Neuronal stem cell (in vitro differentiated cells): ENCODE results near the gene DOK1.

Experiments used
- DNase-seq: peaks from one replicate; pipeline ENCODE4 v3.0.0-alpha.2; 2013; ENCODE audit warnings: low spot score
- H2AFZ ChIP-seq: one replicate; pipeline ENCODE4 v1.6.1; 2013; ENCODE audit warnings: mild to moderate bottlenecking, low read length, inconsistent platforms
- H2AK5ac ChIP-seq: 2 replicates; pipeline ENCODE4 v1.6.1; 2013; ENCODE audit warnings: low read depth, mild to moderate bottlenecking, inconsistent platforms, low read length, moderate library complexity, mixed read lengths
- H2BK120ac ChIP-seq: 2 replicates; pipeline ENCODE4 v1.6.1; 2013; ENCODE audit warnings: low read depth, mild to moderate bottlenecking, inconsistent platforms, low read length, moderate library complexity, mixed read lengths
- H2BK12ac ChIP-seq: one replicate; pipeline ENCODE4 v1.6.1; 2013; ENCODE audit warnings: low read length, inconsistent platforms
- H2BK15ac ChIP-seq: 2 replicates; pipeline ENCODE4 v1.6.1; 2013; ENCODE audit warnings: mild to moderate bottlenecking, low read length, inconsistent platforms, mixed read lengths
- H2BK5ac ChIP-seq: one replicate; pipeline ENCODE4 v1.6.1; 2013; ENCODE audit warnings: inconsistent platforms, mild to moderate bottlenecking, low read length, moderate library complexity
- H3K14ac ChIP-seq: one replicate; pipeline ENCODE4 v1.6.1; 2013; ENCODE audit warnings: low read length, inconsistent platforms
- H3K18ac ChIP-seq: 2 replicates; pipeline ENCODE4 v1.6.1; 2013; ENCODE audit warnings: low read length, inconsistent platforms
- H3K23ac ChIP-seq: 2 replicates; pipeline ENCODE4 v1.6.1; 2013; ENCODE audit warnings: low read depth, mild to moderate bottlenecking, mixed read lengths, low read length, inconsistent platforms; ENCODE audit not compliant: poor library complexity
- H3K27ac ChIP-seq: replicated peaks from 3 replicates; pipeline ENCODE4 v1.5.1; 2013; ENCODE audit warnings: low read length, inconsistent platforms
- H3K27me3 ChIP-seq, 3 experiments: 2 replicates each; pipeline ENCODE4 v1.6.1; 2013; ENCODE audit warnings: low read length in 3 of 3, mild to moderate bottlenecking in 2 of 3, inconsistent platforms in 1 of 3, low read depth in 1 of 3, mixed read lengths in 1 of 3, moderate library complexity in 1 of 3; ENCODE audit not compliant: control insufficient read depth in 3 of 3, insufficient read depth in 3 of 3
- H3K36me3 ChIP-seq, 2 donors: replicated peaks in 1 of 2; 2 replicates each; pipeline ENCODE4 v1.6.1; 2013; ENCODE audit warnings: low read length in 2 of 2; ENCODE audit not compliant: control insufficient read depth in 2 of 2, insufficient read depth in 2 of 2
- H3K4ac ChIP-seq: 2 replicates; pipeline ENCODE4 v1.6.1; 2013; ENCODE audit warnings: inconsistent platforms, mild to moderate bottlenecking, low read length, moderate library complexity
- H3K4me1 ChIP-seq, 2 donors: 1 replicate in 1 of 2; 2 replicates in 1 of 2; pipeline ENCODE4 v1.6.1; 2013; ENCODE audit warnings: low read length in 2 of 2, low read depth in 1 of 2; ENCODE audit not compliant: control insufficient read depth in 2 of 2, insufficient read depth in 1 of 2
- H3K4me2 ChIP-seq: one replicate; pipeline ENCODE4 v1.6.1; 2013; ENCODE audit warnings: mild to moderate bottlenecking, low read length, inconsistent platforms; ENCODE audit not compliant: insufficient read depth, poor library complexity, severe bottlenecking
- H3K4me3 ChIP-seq, 2 donors: 2 replicates each; pipeline ENCODE4 v1.5.1; 2013; ENCODE audit warnings: low read length in 2 of 2, mild to moderate bottlenecking in 2 of 2, inconsistent platforms in 1 of 2, moderate library complexity in 1 of 2
- H3K79me1 ChIP-seq: one replicate; pipeline ENCODE4 v1.6.1; 2013; ENCODE audit warnings: low read depth, mild to moderate bottlenecking, inconsistent platforms, low read length, moderate library complexity
- H3K9ac ChIP-seq: one replicate; pipeline ENCODE4 v1.6.1; 2013; ENCODE audit warnings: mild to moderate bottlenecking, low read depth, low read length, inconsistent platforms; ENCODE audit not compliant: poor library complexity
- H3K9me3 ChIP-seq, 2 donors: replicated peaks in 1 of 2; 2 replicates each; pipeline versions ENCODE3 to v1.6.1; 2013; ENCODE audit warnings: low read length in 2 of 2, mild to moderate bottlenecking in 2 of 2, inconsistent platforms in 1 of 2, low read depth in 1 of 2, mixed read lengths in 1 of 2, moderate library complexity in 1 of 2; ENCODE audit not compliant: control insufficient read depth in 2 of 2, insufficient read depth in 1 of 2
- H4K8ac ChIP-seq: one replicate; pipeline ENCODE4 v1.6.1; 2013; ENCODE audit warnings: low read depth, mild to moderate bottlenecking, inconsistent platforms, low read length, moderate library complexity
- H4K91ac ChIP-seq: one replicate; pipeline ENCODE4 v1.6.1; 2013; ENCODE audit warnings: low read length, low read depth, mild to moderate bottlenecking, inconsistent platforms; ENCODE audit not compliant: poor library complexity
- WGBS, 2 donors: extraction: QIAGEN DNeasy Blood & Tissue Kit; methylation state at CpG; one replicate each; pipeline ENCODE4 v1.1.7; 2013; ENCODE audit warnings: missing lambda C conversion rate in 2 of 2, mixed read lengths in 1 of 2; ENCODE audit not compliant: insufficient read length in 2 of 2, insufficient replicate concordance in 1 of 2; ENCODE audit errors: extremely low coverage in 2 of 2; 5-methylcytosine and 5-hydroxymethylcytosine counted together

The DOK1 gene

DNA sequence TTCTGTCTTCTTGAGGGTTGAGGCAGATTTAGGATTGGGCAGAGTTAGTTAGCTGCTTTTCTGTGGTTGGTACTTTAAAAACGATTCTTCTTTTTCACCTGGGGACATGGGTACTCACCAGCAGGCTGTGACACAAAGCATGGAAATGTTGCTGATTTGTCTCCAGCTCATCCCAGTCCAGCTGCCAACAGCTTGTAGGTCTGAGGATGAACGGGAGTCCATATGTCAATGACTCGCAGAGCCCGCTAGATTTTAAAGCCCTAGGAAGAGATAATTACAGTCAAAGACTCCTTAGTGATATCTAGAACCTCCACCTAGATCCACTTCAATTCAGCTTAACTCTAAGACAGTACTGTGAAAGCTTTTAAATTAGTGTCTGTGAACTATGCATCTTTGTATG lies 20.8 kb downstream of the DOK1 start:
- DNase-seq: no peak
- no peak overlapping the region for H3K23ac ChIP-seq
- no peak overlapping the region for H4K8ac ChIP-seq
- no peak overlapping the region for H2BK120ac ChIP-seq
- no peaks in the 10 kb centered on the region for H3K79me1 ChIP-seq
- no peak overlapping the region for H2BK5ac ChIP-seq
- H3K14ac ChIP-seq: no peak overlapping the region
- H3K4me1 ChIP-seq: no peaks in the 10 kb centered on the region
- H3K27ac ChIP-seq: no peak overlapping the region
- H3K4me2 ChIP-seq: no peak overlapping the region
- WGBS, 2 donors: no CpG with 5 or more reads among the region's 4 CpGs
- H3K27me3 ChIP-seq: peaks cover 0 to 43% (median 0%) of the 10 kb centered on the region in 3 experiments
- H3K4me3 ChIP-seq: no peak overlapping the region
- H4K91ac ChIP-seq: no peak overlapping the region
- no peak overlapping the region for H2AFZ ChIP-seq
- no peak overlapping the region for H3K9ac ChIP-seq
- H3K4ac ChIP-seq: no peak overlapping the region
- no peaks in the 10 kb centered on the region for H3K9me3 ChIP-seq
- no peaks in the 10 kb centered on the region for H3K36me3 ChIP-seq
- H3K18ac ChIP-seq: no peak overlapping the region
- H2BK12ac ChIP-seq: no peak overlapping the region
- H2BK15ac ChIP-seq: no peak overlapping the region
- H2AK5ac ChIP-seq: no peak overlapping the region

DNA sequence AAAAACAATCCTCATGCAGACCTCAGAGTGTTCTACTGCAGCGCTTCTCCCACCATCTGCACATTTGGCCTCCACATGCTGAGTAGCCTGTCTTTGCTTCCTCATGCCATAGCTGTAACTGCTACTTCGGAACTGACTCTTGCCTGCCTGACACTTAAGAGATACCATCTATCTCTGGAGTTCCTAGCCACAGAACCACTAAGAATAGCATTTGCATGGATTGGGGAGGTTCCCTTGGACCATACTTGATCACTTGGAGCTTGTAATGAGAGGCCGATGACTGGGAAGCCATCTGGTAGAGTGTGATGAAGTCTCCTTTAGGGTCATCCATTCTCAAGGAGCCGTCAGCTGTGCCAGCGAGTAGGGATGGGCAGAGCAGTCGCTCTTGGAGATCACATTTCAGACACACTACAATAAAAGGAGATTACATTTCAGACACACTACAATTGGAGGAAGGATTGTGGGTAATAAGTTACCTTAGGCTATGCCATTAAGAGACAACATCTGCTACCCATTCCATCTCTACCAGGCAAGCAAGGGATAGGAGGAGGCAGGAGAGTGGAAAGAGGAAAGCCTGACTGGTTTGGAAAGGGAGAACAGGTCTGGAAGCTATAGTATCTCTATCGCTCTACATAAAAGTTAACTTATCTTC lies 21.8 kb downstream of the DOK1 start:
- no CpG with 5 or more reads among the region's 7 CpGs for WGBS, 2 donors
- Histone ChIP-seq H3K18ac (no peak overlapping the region), H2BK15ac (no peak overlapping the region), H3K4me3 (no peak overlapping the region), H3K4ac (no peak overlapping the region), H3K23ac (no peak overlapping the region), H3K27me3 (peaks cover 0 to 43% (median 0%) of the 10 kb centered on the region in 3 experiments), H3K4me1 (no peaks in the 10 kb centered on the region), H4K91ac (no peak overlapping the region), H2AK5ac (no peak overlapping the region), H2BK5ac (no peak overlapping the region), H3K36me3 (no peaks in the 10 kb centered on the region), H3K14ac (no peak overlapping the region), H3K79me1 (no peaks in the 10 kb centered on the region), H2AFZ (no peak overlapping the region), H2BK120ac (no peak overlapping the region), H3K9ac (no peak overlapping the region), H4K8ac (no peak overlapping the region), H3K4me2 (no peak overlapping the region), H2BK12ac (no peak overlapping the region), H3K27ac (no peak overlapping the region), H3K9me3 (no peaks in the 10 kb centered on the region)
- no peak for DNase-seq

GRCh38 chr2:74576863-74577229 lies 22.3 kb downstream of the DOK1 start:
- H3K9me3 ChIP-seq: no peaks in the 10 kb centered on the region
- whole genome bisulfite sequencing, 2 donors: no CpG with 5 or more reads among the region's 1 CpG
- no peaks in the 10 kb centered on the region for H3K4me1 ChIP-seq
- H2AFZ ChIP-seq: peak overlapping the region; percentile 78
- H3K4ac ChIP-seq: no peak overlapping the region
- H3K79me1 ChIP-seq: no peaks in the 10 kb centered on the region
- no peak overlapping the region for H3K27ac ChIP-seq
- H3K9ac ChIP-seq: no peak overlapping the region
- no peaks in the 10 kb centered on the region for H3K36me3 ChIP-seq
- no peak overlapping the region for H2BK120ac ChIP-seq
- no peak overlapping the region for H3K4me2 ChIP-seq
- no peak overlapping the region for H2AK5ac ChIP-seq
- no peak for DNase-seq
- no peak overlapping the region for H4K8ac ChIP-seq
- no peak overlapping the region for H3K4me3 ChIP-seq
- H4K91ac ChIP-seq: no peak overlapping the region
- H2BK5ac ChIP-seq: no peak overlapping the region
- no peak overlapping the region for H2BK15ac ChIP-seq
- H2BK12ac ChIP-seq: no peak overlapping the region
- H3K18ac ChIP-seq: no peak overlapping the region
- H3K27me3 ChIP-seq: peaks cover 0 to 45% (median 0%) of the 10 kb centered on the region in 3 experiments
- H3K14ac ChIP-seq: no peak overlapping the region
- H3K23ac ChIP-seq: no peak overlapping the region

- Histone ChIP-seq H3K4ac (no peak overlapping the region), H3K27ac (no peak overlapping the region)
These were observed 22.9 kb downstream of the DOK1 start for GRCh38 chr2:74577448-74577847.

More at GRCh38 chr2:74577448-74577847, 22.9 kb downstream of the DOK1 start:
- H3K23ac ChIP-seq: no peak overlapping the region
- no peak overlapping the region for H3K18ac ChIP-seq
- WGBS, 2 donors: no CpG with 5 or more reads among the region's 2 CpGs
- no peak overlapping the region for H4K91ac ChIP-seq
- H3K79me1 ChIP-seq: no peaks in the 10 kb centered on the region
- H3K4me3 ChIP-seq: no peak overlapping the region
- H2BK12ac ChIP-seq: no peak overlapping the region
- no peak overlapping the region for H2AK5ac ChIP-seq
- no peak overlapping the region for H3K14ac ChIP-seq
- peak overlapping the region; percentile 78 for H2AFZ ChIP-seq
- H4K8ac ChIP-seq: no peak overlapping the region
- H3K9ac ChIP-seq: no peak overlapping the region
- no peak overlapping the region for H3K4me2 ChIP-seq
- H3K9me3 ChIP-seq: no peaks in the 10 kb centered on the region
- no peak overlapping the region for H2BK5ac ChIP-seq
- no peaks in the 10 kb centered on the region for H3K36me3 ChIP-seq
- H2BK120ac ChIP-seq: no peak overlapping the region
- DNase-seq: no peak
- no peaks in the 10 kb centered on the region for H3K4me1 ChIP-seq
- no peak overlapping the region for H2BK15ac ChIP-seq
- peaks cover 0 to 45% (median 0%) of the 10 kb centered on the region in 3 experiments for H3K27me3 ChIP-seq
